Activated CD8-positive, alpha-beta memory T cell treated with anti-CD3 and anti-CD28 coated beads, Interleukin-2, amount 50 U/mL, for 1 hour (primary cell): ENCODE measurements around the gene FIBCD1.

Experiments
- DNase-seq: peaks from one replicate; pipeline ENCODE4 v3.0.0-alpha.2; 2020; ENCODE audit errors: extremely low read depth

Gene FIBCD1

GRCh38 chr9:130938652-130939404 is at the start of gene FIBCD1:
TSS of gene FIBCD1 (minus strand) at chr9:130939247. CDS start at chr9:130938607, 640 bp downstream.
- DNase-seq = no peak

GRCh38 chr9:130988400-130988747 is 49.3 kb upstream of the FIBCD1 start:
- no peak for DNase-seq

GRCh38 chr9:130987738-130988399 is 48.8 kb upstream of the FIBCD1 start:
- DNase-seq = no peak

GRCh38 chr9:130987054-130987453 is 48.0 kb upstream of the FIBCD1 start:
- no peak for DNase-seq

- no peak for DNase-seq
These were observed 47.4 kb upstream of the FIBCD1 start for GRCh38 chr9:130986356-130986965.

- no peak for DNase-seq
These were observed 46.6 kb upstream of the FIBCD1 start for GRCh38 chr9:130985606-130986162.

GRCh38 chr9:130985029-130985428 is 46.0 kb upstream of the FIBCD1 start:
- DNase-seq = no peak

- DNase-seq = no peak
These were observed 45.5 kb upstream of the FIBCD1 start for GRCh38 chr9:130984521-130984920.

- no peak for DNase-seq
These were observed 44.9 kb upstream of the FIBCD1 start for GRCh38 chr9:130983970-130984369.

GRCh38 chr9:130983359-130983670 is 44.3 kb upstream of the FIBCD1 start:
- no peak for DNase-seq

- no peak for DNase-seq
These were observed 43.8 kb upstream of the FIBCD1 start for GRCh38 chr9:130982636-130983358.

- no peak for DNase-seq
These were observed 42.7 kb upstream of the FIBCD1 start for GRCh38 chr9:130981756-130982137.

- no peak for DNase-seq
These were observed 42.1 kb upstream of the FIBCD1 start for GRCh38 chr9:130981002-130981755.

- no peak for DNase-seq
These were observed 41.5 kb upstream of the FIBCD1 start for GRCh38 chr9:130980526-130980925.

- DNase-seq = no peak
These were observed 40.7 kb upstream of the FIBCD1 start for GRCh38 chr9:130979591-130980385.

- DNase-seq = no peak
These were observed 38.8 kb upstream of the FIBCD1 start for GRCh38 chr9:130977811-130978221.

- DNase-seq = no peak
These were observed 37.1 kb upstream of the FIBCD1 start for GRCh38 chr9:130975932-130976841.

GRCh38 chr9:130975156-130975555 is 36.1 kb upstream of the FIBCD1 start:
- DNase-seq = no peak

- DNase-seq = no peak
These were observed 35.6 kb upstream of the FIBCD1 start for GRCh38 chr9:130974697-130975096.
